Body of pancreas (tissue), 4 donors: ENCODE results near the gene IMPDH1.

Experiments used
- CTCF ChIP-seq, 7 experiments: fragments of 450-650 bp in 4 of 7; fragments of 200-600 bp in 3 of 7; sonication (generic) in 3 of 7; IDR thresholded peaks; one replicate each; pipeline ENCODE4 v1.5.1; 2016 to 2019; ENCODE audit warnings: antibody characterized with exemption in 7 of 7
- POLR2A ChIP-seq, 3 donors: fragments of 450-650 bp; IDR thresholded peaks; one replicate each; pipeline ENCODE4 v1.6.1; 2016; ENCODE audit warnings: antibody characterized with exemption in 3 of 3, mild to moderate bottlenecking in 2 of 3

- TF ChIP-seq CTCF (IDR thresholded peaks at IDR 0.05) (no peak), POLR2A (IDR thresholded peaks at IDR 0.05) (no peak)
Observed at GRCh38 chr7:128373606-128374005, 36.2 kb downstream of the IMPDH1 start.
